Measurements from ENCODE around the gene TMEM245. TPM values are rescaled to one million over a fixed set of nuclear protein-coding genes. Genes with fewer than 3 reads are reported as not detected.

The TMEM245 gene
- total RNA-seq, 1 donor from 2014 or later: 34.2 TPM

DNA sequence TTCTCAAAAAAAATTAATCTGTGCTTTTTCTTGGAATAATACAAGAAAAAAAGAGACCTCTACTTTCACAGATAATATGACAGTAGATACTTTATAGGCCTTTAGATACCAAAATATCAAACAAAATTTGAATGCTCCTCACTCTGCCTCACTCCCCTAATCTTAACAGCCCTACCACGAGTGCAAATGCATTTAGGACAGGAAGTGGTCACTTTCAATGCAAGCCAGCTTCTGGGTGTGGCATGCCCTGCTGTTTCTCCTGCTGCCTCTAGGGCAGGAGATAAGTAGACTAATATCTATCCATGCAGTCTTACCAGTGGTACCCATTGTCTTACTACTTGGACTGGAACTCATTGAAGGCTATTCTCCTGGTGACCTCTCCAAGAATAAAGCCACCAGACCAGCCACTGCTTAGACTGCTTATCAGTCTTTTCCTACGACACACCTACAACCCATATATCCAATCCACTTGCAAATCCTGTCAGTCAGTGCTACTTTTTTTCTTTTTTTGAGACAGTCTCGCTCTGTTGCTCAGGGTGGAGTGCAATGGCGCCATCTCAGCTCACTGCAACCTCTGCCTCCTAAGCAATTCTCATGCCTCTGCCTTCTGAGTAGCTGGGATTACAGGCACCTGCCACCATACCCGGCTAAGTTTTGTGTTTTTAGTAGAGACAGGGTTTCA is 24.3 kb upstream of the TMEM245 start:
- FAIRE-seq (no peak), DNase-seq (ENCODE audit: low read depth) (peak; percentile 50)

DNA sequence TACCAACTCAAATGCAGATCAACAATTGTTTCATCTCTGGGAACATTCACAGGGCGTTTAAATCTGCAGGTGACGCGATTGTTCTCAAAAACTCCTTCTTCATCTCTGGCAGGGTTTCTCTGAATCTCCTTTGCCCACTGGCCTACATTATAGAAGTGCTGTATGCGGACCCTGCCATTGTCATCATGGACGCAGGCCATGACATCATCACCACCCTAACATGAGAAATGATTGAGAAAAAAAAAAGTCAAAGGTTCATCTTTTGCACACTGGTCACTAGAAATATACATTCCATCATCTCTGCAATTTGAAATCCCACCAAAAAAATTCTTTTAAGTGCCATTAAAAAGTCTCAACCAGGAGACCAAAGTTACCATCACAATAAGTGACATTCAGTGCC is 21.6 kb upstream of the TMEM245 start:
- Histone ChIP-seq H3K36me3 (ENCODE audit: control insufficient read depth, insufficient read depth, low read length) (no peaks in the 10 kb centered on the region), H3K27me3 (ENCODE audit: control insufficient read depth, insufficient read depth, low read length) (no peaks in the 10 kb centered on the region), H3K4me3 (ENCODE audit: low read depth, low read length) (no peak overlapping the region)
- FAIRE-seq (no peak), DNase-seq (ENCODE audit: low read depth) (no peak)
- no peak for TF ChIP-seq CTCF (IDR thresholded peaks at IDR 0.05; ENCODE audit: insufficient read depth, low read length, severe bottlenecking)

More for the DNA sequence above, 24.3 kb upstream of the TMEM245 start:
- H3K27me3 ChIP-seq (ENCODE audit: control insufficient read depth, insufficient read depth, low read length): peaks cover 2% of the 10 kb centered on the region
- peak; percentile 47 for TF ChIP-seq CTCF (IDR thresholded peaks at IDR 0.05; ENCODE audit: insufficient read depth, low read length, severe bottlenecking)
- no peaks in the 10 kb centered on the region for H3K36me3 ChIP-seq (ENCODE audit: control insufficient read depth, insufficient read depth, low read length)
- no peak overlapping the region for H3K4me3 ChIP-seq (ENCODE audit: low read depth, low read length)

DNA sequence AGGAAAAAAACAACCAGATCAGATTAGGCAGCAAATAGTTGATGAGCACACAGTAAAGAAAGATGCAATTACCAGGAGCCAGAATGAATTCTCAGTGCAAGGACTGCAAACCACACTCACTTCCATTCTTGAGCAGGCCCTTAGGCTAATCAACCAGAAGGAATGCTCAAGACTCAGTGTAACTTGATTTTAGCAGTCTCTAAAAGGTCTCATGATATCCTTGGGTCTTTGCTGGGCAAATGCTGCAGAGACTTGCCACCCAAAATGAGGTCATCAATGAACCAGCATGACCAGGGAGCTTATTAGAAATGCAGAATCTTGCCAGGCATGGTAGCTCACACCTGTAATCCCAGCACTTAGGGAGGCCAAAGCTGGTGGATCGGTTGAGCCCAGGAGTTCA is 20.1 kb upstream of the TMEM245 start:
- no peak overlapping the region for H3K4me3 ChIP-seq (ENCODE audit: low read depth, low read length)
- TF ChIP-seq CTCF (IDR thresholded peaks at IDR 0.05; ENCODE audit: insufficient read depth, low read length, severe bottlenecking): no peak
- H3K27me3 ChIP-seq (ENCODE audit: control insufficient read depth, insufficient read depth, low read length): no peaks in the 10 kb centered on the region
- no peaks in the 10 kb centered on the region for H3K36me3 ChIP-seq (ENCODE audit: control insufficient read depth, insufficient read depth, low read length)
- peak; percentile 59 for DNase-seq (ENCODE audit: low read depth)
- FAIRE-seq: peak; percentile 18

DNA sequence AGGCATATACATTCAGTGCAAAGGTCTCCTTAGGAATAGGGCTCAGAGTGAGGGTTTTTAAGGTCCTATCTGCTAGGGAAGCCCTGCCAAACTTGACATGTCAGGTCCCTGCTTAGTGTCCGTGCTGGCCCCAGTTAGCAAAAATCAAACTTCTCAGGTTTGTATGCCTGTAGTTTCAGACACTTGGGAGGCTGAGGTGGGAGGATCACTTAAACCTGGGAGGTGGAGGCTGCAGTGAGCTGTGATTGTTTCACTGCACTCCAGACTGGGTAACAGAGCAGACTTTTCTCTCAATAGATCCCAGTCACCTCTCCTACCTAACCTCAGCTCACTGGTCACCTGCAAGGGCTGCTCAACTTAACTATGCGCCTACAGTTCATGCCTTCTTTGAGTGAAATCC is 18.7 kb upstream of the TMEM245 start:
- H3K4me3 ChIP-seq (ENCODE audit: low read depth, low read length): no peak overlapping the region
- DNase-seq (ENCODE audit: low read depth): no peak

DNA sequence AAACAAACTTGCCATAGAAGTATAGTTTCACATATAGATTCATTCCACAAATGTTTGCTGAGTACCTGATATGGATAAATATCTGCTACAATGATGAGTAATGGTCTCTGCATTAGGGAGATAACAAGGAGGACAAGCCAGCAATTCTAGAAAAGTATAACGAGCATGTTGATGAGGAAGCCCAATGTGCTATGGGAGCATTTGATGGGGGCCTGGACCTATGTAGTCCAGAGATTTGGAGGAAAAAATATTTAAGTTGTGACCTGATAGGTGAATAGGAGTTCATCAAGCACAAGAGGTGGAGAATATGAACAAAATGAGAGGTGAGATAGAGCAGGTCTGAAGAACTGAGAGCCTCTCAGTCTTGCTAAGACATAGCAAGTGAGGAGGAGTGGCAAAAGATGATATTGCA is 14.4 kb upstream of the TMEM245 start:
- no peak for DNase-seq (ENCODE audit: low read depth)
- H3K27me3 ChIP-seq (ENCODE audit: control insufficient read depth, insufficient read depth, low read length): no peaks in the 10 kb centered on the region
- FAIRE-seq: no peak
- no peaks in the 10 kb centered on the region for H3K36me3 ChIP-seq (ENCODE audit: control insufficient read depth, insufficient read depth, low read length)
- H3K4me3 ChIP-seq (ENCODE audit: low read depth, low read length): no peak overlapping the region
- TF ChIP-seq CTCF (IDR thresholded peaks at IDR 0.05; ENCODE audit: insufficient read depth, low read length, severe bottlenecking): no peak

More for the DNA sequence above, 18.7 kb upstream of the TMEM245 start:
- no peaks in the 10 kb centered on the region for H3K27me3 ChIP-seq (ENCODE audit: control insufficient read depth, insufficient read depth, low read length)
- no peaks in the 10 kb centered on the region for H3K36me3 ChIP-seq (ENCODE audit: control insufficient read depth, insufficient read depth, low read length)
- TF ChIP-seq CTCF (IDR thresholded peaks at IDR 0.05; ENCODE audit: insufficient read depth, low read length, severe bottlenecking): no peak
- no peak for FAIRE-seq

GRCh38 chr9:109133533-109133932 is 13.8 kb upstream of the TMEM245 start:
- DNase-seq (ENCODE audit: low read depth): no peak
- Histone ChIP-seq H3K4me3 (ENCODE audit: low read depth, low read length) (no peak overlapping the region), H3K27me3 (ENCODE audit: control insufficient read depth, insufficient read depth, low read length) (no peaks in the 10 kb centered on the region), H3K36me3 (ENCODE audit: control insufficient read depth, insufficient read depth, low read length) (no peaks in the 10 kb centered on the region)
- no peak for TF ChIP-seq CTCF (IDR thresholded peaks at IDR 0.05; ENCODE audit: insufficient read depth, low read length, severe bottlenecking)
- FAIRE-seq: no peak
